GM08714 (cell line): ENCODE data around the gene ZNF784.

Source experiments
- H3K4me3 ChIP-seq: fragments of 200-500 bp; sonication (Bioruptor generic); 2 replicates; pipeline ENCODE4 v1.5.1; 2014; ENCODE audit warnings: mild to moderate bottlenecking, low read length, inconsistent platforms
- ZNF274 ChIP-seq: IDR thresholded peaks from 2 replicates; pipeline ENCODE4 v1.6.1; 2012; ENCODE audit warnings: mild to moderate bottlenecking, low read depth, low read length

ZNF784 gene, protein sequence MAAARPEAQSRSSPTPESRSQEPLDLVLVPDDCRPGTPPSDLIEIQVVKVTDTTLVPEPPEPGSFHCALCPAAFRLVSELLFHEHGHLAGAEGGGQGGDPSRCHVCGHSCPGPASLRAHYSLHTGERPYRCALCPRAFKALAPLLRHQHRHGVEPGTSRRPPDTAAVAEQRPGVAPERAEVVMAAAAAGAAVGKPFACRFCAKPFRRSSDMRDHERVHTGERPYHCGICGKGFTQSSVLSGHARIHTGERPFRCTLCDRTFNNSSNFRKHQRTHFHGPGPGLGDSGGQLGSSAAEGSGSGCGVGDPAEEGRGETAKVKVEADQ

DNA sequence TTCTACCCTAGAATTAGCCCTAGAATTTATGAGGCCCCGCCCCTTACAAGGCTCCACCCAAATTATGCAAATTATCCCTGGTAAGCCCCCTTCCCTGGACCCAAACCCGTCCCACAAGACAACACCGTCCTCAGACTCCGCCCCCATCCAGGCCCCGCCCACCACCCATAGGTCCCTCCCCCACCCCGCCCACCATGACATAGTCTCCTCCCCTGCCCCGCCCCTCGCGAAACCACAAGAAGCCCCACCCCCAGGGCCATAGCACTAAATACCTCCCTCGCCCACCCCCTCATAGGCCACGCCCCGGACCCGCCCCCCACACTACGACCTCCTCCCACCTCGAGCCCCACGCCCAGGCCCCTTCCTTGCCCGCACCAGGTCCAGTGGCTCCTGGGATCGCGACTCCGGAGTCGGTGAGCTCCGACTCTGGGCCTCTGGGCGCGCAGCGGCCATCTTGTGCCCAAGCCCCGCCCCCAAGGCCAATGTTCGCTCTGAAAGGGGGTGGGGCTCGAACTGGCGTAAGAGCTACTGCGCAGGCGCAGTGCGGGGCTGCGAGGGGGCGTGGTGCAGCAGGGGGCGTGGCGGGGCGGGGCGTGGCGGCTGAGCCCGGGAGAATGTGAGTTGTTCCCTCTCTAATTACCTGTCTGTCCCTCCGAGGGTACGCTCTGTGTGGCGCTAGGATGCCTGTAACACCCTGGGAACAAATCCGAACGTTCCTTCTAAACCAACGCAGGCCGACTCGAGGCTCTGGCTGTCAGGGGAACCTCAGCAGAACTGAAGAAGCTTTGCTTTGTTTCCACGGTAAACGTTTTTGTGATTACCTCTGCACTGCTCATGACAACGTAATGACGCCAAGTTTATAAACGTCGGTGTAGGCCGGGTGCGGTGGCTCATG is at the start of gene ZNF784:
TSS of gene ZNF784 (minus strand) at position 458 of the 895 bp plus-strand sequence. CDS start at position 453, 5 bp downstream.
- peak within 1 kb of the TSS; percentile 60 for H3K4me3 ChIP-seq
- TF ChIP-seq ZNF274: no peak

DNA sequence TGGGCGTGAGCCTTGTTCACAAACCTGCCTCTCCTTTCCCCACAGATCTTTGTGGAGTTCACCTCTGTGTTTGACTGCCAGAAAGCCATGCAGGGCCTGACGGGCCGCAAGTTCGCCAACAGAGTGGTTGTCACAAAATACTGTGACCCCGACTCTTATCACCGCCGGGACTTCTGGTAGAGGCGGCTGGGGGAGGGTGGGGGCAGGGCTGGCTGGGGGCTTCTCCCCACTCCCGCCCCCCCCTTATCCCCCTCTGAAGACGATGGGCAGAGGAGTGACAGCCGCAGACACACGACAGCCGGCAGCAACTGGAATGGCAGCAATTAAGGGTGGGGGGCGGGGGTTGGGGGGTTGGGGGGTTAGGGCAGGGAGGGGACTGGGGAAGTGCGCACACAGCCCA is 49.5 kb upstream of the ZNF784 start:
- no peak overlapping the region for H3K4me3 ChIP-seq
- no peak for TF ChIP-seq ZNF274

DNA sequence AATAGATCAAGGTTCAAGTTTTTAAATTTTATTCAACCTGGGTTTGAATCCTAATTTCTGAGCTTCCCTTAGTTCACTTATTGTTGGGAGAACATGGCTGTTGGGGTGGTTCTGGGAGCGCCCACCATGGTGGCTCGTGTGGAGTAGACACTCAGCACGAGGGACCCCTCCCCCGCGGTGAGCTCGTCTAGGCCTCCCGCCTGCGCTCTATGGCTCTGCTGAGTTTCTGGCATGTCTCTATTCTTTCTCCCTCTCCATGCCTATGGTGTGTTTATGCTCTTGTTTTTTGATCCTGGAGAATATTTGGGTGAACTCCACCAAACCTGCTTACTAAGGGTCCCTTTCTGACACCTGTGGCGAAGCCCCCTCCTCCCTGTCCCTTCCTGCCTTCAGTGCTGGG is 49.1 kb upstream of the ZNF784 start:
- no peak overlapping the region for H3K4me3 ChIP-seq
- no peak for TF ChIP-seq ZNF274

DNA sequence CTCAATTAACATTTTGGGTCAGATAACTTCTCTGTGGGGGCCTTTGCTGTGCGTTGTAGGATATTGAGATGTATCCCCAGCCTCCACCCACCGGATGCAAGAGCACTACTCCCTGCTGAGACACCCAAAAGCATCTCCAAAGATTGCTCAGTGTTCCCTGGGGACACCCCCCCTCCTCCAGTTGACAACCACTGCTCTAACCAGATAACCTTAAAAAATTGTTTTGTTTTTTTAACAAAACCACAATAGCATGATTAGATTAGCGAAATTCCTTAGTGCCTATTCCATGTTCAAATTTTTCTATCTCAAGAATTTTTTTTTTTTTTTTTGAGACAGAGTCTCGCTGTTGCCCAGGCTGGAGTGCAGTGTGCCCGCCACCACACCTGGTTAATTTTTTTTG is 48.1 kb upstream of the ZNF784 start:
- H3K4me3 ChIP-seq: no peak overlapping the region
- TF ChIP-seq ZNF274: no peak

DNA sequence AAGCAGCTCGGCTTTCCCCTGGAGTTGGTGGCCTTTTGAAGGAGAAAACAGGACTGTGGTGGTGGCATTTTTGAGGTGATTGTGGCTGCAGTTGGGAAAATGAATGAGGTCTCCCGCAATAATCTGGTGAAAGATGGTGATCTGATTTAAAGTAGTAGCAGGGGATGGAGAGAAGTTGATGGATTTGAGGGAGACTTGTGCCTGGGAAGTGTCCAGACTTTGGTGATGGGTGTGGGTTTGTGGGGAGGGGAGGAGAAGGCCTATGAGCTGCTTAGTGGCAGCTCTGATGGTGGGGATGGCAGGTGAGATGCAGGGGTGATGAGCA is 46.6 kb upstream of the ZNF784 start:
- no peak overlapping the region for H3K4me3 ChIP-seq

DNA sequence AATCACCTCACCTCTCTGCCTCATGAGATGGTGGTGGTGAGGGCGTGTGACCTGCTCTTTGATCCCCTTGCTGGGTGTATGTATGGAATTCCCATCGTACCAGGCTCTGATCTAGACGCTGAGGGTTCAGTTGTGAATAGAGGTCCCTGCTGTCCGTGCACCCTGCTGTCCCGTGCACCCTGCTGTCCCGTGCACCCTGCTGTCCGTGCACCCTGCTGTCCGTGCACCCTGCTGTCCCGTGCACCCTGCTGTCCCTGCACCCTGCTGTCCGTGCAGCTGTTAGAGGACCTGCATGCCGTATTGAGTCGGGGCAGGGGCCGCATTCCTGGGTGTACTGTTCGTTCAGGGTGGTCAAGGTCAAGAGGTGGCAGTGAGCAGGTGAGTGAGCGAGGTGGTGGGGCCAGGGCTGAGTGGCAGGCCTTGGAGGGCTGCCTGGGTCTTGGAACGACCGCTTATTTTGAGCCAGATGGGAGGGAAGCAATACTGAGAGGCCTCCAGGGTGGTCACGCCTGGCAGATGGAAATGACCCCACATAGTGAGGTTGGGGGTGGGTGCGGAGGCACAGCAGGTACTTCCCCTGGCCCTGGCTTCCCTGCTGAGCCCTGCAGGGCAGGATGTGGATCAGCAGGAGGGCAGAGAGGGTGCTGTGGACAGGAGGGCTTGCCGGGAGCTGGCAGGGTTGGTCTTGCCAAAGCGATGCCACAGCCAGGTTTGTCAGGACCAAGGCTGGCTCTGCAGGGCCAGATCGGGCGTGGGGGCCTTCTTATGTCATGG is 46.1 kb upstream of the ZNF784 start:
- TF ChIP-seq ZNF274: no peak
- no peak overlapping the region for H3K4me3 ChIP-seq

More for the DNA sequence above, 46.6 kb upstream of the ZNF784 start:
- no peak for TF ChIP-seq ZNF274

DNA sequence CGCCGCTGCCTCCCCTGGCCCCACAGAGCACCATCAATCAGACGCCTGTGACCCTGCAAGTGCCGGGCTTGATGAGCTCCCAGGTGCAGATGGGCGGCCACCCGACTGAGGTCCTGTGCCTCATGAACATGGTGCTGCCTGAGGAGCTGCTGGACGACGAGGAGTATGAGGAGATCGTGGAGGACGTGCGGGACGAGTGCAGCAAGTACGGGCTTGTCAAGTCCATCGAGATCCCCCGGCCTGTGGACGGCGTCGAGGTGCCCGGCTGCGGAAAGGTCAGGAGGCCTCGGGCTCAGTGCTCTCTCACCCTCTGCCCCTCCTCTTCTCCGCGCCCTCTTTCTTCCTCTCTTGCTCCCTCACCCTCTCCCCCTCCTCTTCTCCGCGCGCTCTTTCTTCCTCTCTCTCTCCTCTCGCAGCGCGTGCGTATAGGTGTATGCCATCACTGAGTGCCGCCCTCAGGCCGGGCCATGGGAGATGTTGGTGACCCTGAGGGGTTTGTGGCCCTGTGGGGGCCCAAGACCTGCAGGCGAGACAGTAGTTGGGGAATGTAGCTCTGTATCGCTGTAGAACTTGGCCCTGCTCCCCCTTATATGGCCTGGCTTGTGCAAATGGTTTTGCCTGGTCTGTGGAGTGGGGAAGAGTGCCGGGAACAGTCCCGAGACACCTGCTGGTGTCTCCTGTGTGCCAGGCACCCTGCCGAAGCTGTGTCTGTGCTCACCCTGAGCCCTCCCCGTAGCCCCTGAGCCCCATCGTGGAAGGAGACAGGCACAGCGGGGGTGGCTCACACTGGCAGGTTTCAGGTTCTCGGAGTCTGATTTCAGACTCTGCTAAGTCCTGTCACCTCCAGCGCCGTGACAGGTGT is 45.3 kb upstream of the ZNF784 start:
- no peak for TF ChIP-seq ZNF274
- no peak overlapping the region for H3K4me3 ChIP-seq

DNA sequence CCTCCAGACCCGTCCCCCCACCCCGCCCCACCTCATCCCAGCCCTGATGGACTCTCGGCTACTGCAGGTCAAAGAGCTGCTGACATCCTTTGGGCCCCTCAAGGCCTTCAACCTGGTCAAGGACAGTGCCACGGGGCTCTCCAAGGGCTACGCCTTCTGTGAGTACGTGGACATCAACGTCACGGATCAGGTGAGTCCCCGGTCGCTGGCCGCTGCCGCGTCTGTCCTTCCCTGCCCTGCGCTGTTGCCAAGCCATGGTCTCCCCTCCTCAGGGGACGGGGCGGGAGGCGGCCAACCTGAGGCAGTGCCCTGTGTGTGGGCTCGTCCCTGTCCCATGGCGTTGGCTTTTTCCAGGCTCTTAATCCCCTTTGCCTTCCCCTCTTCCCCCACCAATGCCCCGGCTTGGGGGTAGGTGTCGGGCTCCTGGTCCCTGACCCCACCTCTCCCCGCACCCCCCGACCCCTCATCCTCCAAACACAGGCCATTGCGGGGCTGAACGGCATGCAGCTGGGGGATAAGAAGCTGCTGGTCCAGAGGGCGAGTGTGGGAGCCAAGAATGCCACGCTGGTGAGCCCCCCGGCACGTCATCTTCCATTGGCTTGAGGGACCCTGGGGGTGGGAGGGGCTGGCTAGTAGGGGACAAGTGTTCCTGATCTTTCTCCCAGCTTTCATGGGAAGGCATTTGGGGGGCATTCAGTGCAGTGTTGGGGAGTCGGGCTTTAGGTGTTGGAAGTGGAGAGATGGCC is 44.4 kb upstream of the ZNF784 start:
- no peak overlapping the region for H3K4me3 ChIP-seq
- TF ChIP-seq ZNF274: no peak

DNA sequence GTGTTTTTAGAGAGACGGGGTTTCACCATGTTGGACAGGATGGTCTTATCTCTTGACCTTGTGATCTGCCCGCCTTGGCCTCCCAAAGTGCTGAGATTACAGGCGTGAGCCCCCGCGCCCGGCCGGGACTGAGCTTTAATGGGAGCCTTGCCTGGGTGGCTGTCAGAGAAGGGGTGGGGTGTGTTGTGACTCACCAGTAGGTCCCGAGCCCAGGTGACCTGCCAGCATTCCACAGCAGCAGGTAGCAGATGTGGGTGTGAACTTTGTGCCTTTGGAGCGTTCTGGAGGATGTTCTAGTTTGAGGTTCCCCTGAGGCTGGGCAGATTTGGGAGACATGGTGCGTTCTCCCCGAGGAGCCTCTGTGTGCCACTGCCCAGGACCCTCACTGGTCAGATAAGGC is 43.6 kb upstream of the ZNF784 start:
- TF ChIP-seq ZNF274: no peak
- H3K4me3 ChIP-seq: no peak overlapping the region

DNA sequence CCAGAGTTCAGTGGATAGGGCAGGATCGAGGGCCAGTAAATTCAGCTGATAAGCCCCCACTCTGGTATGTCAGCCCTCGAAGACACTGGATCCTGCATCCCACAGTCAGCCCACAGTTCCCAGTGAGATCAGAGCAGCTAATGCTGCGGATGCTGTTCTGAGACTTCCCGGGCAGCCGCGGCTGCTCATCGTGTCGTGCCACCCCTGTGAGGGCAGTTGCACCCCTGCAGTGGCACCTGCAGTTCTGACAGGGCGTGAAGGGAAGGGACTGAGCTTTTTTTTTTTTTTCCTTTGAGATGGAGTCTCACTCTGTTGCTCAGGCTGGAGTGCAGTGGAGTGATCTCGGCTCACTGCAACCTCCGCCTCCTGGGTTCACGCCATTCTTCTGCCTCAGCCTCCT is 43.1 kb upstream of the ZNF784 start:
- no peak overlapping the region for H3K4me3 ChIP-seq
- TF ChIP-seq ZNF274: no peak

DNA sequence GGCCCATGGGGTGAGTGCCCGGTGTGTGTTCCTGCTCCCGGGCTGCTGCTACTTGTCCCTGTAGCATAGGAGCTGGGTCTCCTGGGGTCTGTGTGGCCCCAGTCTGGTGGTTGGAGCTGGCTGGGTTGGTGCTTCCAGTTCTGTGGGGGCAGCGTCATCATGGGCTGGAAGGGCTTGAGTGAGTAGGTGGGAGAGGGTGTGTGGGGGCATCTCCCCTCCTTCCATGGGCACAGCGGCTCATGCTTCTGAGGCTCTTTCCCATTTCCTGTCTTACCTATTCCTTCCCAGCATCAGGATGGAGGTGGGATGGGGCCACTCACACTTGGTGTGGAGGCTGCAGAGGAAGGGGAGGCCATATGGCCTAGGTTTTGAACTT is 42.6 kb upstream of the ZNF784 start:
- TF ChIP-seq ZNF274: no peak
- H3K4me3 ChIP-seq: no peak overlapping the region

DNA sequence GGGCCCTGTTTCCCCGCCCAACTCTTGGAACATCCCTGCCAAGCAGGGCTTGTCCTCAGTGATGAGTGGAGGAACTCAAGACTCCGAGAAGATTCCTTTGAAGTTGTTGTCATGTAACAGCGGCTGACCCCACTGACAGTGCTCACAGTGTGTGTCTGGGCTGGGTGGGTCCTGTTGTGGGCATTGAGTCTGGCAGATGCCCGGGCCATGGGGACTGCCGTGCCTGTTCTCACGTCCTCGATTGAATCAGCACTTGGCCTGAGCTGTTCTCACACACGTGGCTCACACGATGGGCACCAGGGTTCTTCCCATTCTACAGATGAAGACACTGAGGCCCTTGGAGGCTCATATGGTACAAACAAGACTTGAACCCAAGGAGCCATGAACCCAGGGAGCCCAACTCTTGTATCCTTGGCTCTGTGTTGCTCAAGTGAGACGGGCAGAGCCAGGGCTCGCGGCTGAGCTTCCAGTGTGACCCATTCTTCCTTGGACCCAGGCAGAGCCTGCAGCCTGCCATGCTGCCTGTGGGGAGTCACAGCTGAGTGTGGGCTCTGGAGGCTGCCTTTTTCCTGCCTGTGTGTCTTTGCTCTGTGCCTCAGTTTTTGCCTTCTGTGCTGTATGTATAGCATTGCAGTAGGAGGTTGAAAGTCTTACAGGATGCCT is 42.1 kb upstream of the ZNF784 start:
- H3K4me3 ChIP-seq: no peak overlapping the region
- TF ChIP-seq ZNF274: no peak

DNA sequence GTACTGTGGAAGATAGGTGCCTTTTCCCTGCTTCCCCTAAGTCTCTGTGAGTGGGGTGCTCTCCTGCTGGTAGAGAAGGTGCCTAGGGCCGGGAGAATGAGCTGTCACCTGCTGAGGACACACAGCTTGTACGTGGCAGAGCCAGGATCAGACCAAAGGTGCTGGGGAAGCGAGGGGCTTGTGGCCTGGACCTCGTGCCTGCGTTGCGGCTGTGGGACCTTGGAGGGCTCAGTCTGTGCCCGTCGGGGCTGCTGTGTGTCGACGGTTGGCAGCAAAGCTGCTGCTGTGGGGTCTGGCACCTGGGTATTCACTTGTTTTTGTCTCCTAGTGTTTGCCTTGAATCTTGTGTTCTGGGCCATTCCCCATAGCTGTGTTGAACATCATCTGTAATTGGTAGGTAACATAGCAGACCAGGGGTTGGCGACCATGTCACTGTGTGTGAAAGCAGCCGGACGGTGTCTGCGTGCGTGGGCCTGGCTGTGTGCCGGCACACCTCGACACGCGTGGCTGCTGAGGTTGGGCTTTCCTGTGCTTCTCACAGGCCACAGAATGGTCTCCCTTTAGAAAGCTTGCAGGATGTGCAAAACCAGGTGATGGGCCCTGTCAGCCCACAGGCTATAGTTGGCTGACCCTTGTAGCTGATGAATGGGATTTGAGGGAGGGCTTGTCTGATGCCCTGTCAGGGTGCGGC is 39.6 kb upstream of the ZNF784 start:
- H3K4me3 ChIP-seq: no peak overlapping the region
- no peak for TF ChIP-seq ZNF274
